ENCODE measurements around the gene ESRRG.

- no peak for TF ChIP-seq POLR2A (IDR thresholded peaks at IDR 0.05)
- TF ChIP-seq, protein P1, sequence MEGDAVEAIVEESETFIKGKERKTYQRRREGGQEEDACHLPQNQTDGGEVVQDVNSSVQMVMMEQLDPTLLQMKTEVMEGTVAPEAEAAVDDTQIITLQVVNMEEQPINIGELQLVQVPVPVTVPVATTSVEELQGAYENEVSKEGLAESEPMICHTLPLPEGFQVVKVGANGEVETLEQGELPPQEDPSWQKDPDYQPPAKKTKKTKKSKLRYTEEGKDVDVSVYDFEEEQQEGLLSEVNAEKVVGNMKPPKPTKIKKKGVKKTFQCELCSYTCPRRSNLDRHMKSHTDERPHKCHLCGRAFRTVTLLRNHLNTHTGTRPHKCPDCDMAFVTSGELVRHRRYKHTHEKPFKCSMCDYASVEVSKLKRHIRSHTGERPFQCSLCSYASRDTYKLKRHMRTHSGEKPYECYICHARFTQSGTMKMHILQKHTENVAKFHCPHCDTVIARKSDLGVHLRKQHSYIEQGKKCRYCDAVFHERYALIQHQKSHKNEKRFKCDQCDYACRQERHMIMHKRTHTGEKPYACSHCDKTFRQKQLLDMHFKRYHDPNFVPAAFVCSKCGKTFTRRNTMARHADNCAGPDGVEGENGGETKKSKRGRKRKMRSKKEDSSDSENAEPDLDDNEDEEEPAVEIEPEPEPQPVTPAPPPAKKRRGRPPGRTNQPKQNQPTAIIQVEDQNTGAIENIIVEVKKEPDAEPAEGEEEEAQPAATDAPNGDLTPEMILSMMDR (IDR thresholded peaks at IDR 0.05): no peak
Observed at GRCh38 chr1:216598448-216598847, 124.8 kb downstream of the ESRRG start.

Data from thyroid gland (tissue), 4 donors.